Ovary (tissue), 3 donors: Measurements from ENCODE around the gene ANKRD39.

Experiments
- CTCF ChIP-seq, 3 donors: fragments of 450-650 bp in 2 of 3; fragments of 200-600 bp in 1 of 3; IDR thresholded peaks; one replicate each; pipeline versions ENCODE4 v1.5.1 to v1.8.0; 2016 to 2022; ENCODE audit warnings: antibody characterized with exemption in 3 of 3, mild to moderate bottlenecking in 1 of 3
- POLR2A ChIP-seq: fragments of 450-650 bp; IDR thresholded peaks from one replicate; pipeline ENCODE4 v1.6.1; 2017; ENCODE audit warnings: antibody characterized with exemption, mild to moderate bottlenecking, moderate library complexity
- donor health status: DM: no; HTN: no; CAD: no.

- TF ChIP-seq POLR2A, result no peak
- no peak for TF ChIP-seq CTCF (IDR thresholded peaks at IDR 0.05)
These were observed 40.7 kb downstream of the ANKRD39 start for GRCh38 chr2:96816836-96817702.
